ENCODE results near the gene BCAR1.
"Not testable (repeated sequence)": the region's sequence is repeated elsewhere in the genome, so short reads cannot be mapped to it uniquely, and the experiment has no call there.

BCAR1 gene

GRCh38 chr16:75225092-75225491, 26.3 kb downstream of the BCAR1 start:
- DNase-seq (ENCODE audit: low spot score) = no peak

DNA sequence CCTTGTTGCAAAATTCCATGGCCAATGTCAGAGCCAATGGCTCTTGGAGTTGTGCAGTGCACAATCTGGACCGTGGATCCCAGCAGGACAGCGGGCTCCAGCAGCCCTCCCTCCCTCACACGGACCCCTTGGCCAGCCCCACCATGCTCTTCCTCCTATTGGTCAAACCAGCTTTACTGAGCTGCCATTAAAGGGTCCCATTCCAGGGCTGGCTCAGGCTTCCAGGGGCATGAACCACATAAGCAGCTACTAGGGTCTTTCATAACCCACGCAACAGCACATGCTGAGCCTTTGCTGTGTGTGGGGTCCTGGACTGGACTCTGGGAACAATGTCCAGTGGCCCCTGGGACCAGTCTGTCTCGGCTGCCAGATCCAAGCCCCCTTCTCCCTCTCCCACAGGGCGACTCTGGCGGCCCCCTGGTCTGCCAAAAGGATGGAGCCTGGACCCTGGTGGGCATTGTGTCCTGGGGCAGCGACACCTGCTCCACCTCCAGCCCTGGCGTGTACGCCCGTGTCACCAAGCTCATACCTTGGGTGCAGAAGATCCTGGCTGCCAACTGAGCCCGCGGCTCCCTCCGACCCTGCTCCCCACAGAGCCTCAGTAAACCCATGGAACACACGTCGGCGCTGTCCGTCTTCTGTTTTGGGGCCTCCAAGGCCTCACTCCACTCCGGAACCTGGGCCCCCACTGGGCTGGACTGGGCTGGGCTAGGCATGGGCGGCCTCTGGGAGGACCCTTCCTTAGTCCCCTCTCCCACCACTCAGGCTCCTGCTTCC, 26.9 kb downstream of the BCAR1 start:
- no peak for DNase-seq (ENCODE audit: low spot score)

DNA sequence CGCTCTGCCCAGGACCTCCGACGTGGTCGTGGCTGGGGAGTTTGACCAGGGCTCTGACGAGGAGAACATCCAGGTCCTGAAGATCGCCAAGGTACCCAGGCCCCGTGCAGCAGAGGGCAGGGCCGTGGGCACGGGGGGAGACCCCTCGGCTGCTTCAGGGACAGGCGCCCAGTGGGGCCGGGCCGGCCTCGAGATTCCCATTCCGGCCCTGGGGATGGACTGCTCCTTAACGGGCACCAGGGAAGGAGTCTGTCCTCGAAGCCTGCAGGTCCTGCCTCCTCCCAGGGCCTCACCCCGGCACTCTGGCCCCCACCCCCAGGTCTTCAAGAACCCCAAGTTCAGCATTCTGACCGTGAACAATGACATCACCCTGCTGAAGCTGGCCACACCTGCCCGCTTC, 28.3 kb downstream of the BCAR1 start:
- not testable (repeated sequence) for DNase-seq (ENCODE audit: low spot score)

- no peak for DNase-seq (ENCODE audit: low spot score)
These were observed 29.1 kb downstream of the BCAR1 start for GRCh38 chr16:75222271-75222783.

- no peak for DNase-seq (ENCODE audit: low spot score)
These were observed 31.6 kb downstream of the BCAR1 start for GRCh38 chr16:75219838-75220237.

GRCh38 chr16:75219088-75219487, 32.3 kb downstream of the BCAR1 start:
- no peak for DNase-seq (ENCODE audit: low spot score)

- no peak for DNase-seq (ENCODE audit: low spot score)
These were observed 33.0 kb downstream of the BCAR1 start, which contains the start of gene CTRB1 for GRCh38 chr16:75218256-75219076. Gene CTRB1, plus strand, starts transcription at chr16:75218988. Its CDS starts 20 bp downstream, at chr16:75219008.

DNA sequence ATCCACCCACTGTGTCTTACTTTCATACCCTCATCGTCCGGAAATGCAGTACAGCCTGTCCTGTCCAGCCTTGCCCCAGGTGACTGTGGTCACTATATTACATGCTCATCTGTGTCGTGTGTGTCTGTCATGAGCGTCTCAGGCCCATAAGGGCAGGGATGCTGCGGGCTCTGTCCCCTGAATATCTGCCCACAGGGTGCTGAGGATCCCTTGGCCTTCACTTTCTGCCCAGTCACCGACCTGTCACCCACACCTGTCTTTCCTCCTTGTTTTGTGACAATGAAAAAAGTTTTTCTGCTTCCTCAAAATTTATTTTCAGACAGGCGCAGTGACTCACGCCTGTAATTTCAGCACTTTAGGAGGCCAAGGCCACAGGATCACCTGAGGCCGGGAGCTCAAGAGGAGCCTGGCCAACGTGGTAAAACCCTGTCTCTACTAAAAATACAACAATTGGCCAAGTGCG, 34.0 kb downstream of the BCAR1 start:
- DNase-seq (ENCODE audit: low spot score) = no peak

GRCh38 chr16:75216576-75216975, 34.8 kb downstream of the BCAR1 start:
- no peak for DNase-seq (ENCODE audit: low spot score)

DNA sequence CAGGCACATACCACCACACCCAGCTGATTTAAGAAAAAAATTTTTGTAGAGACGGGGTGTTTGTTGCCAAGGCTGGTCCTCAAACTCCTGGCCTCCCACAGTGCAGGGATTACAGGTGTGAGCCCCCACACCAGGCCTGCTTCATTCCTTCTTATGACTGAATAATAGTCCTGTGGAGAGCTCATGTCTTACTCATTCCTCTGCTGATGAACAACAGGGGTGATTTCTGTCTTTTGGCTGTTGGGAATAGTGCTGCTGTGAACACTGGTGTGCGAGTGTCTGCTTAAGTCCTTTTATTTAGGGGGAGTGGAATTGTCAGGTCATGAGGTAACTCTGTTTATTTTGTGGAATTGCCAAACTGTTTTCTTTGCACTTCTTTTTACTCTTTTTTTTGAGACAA, 35.3 kb downstream of the BCAR1 start:
- DNase-seq (ENCODE audit: low spot score) = no peak

DNA sequence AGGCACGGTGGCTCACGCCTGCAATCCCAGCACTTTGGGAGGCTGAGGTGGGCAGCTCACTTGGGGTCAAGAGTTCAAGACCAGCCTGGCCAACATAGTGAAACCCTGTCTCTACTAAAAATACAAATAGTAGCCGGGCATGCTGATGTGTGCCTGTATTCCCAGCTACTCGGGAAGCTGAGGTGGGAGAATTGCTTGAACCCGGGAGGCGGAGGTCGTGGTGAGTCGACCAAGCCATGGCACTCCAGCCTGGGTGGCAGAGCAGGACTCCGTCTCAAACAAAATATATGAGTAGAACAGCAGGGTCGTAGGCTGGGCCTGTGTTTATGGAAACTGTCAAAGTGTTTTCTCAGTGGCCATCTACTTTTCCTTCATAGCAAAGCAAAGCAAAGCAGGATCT, 40.1 kb downstream of the BCAR1 start:
- not testable (repeated sequence) for DNase-seq (ENCODE audit: low spot score)

GRCh38 chr16:75209944-75210343, 41.5 kb downstream of the BCAR1 start:
- DNase-seq (ENCODE audit: low spot score) = no peak

DNA sequence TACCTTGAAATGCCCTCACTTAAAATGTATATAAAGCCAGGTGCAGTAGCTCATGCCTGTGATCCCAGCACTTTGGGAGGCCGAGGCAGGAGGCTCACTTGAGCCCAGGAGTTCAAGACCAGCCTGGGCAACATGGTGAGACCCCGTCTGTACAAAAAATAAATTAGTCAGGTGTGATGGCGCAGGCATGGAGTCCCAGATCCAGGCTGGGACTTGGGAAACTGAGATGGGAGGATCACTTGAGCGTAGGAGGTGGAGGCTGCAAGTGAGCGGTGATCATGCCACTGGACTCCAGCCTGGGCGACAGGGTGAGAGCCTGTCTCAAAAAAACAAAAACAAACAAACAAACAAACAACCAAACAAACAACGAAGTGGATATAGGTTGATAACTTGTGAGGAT, 41.9 kb downstream of the BCAR1 start:
- not testable (repeated sequence) for DNase-seq (ENCODE audit: low spot score)

GRCh38 chr16:75208861-75209505, 42.4 kb downstream of the BCAR1 start:
- no peak for DNase-seq (ENCODE audit: low spot score)

DNA sequence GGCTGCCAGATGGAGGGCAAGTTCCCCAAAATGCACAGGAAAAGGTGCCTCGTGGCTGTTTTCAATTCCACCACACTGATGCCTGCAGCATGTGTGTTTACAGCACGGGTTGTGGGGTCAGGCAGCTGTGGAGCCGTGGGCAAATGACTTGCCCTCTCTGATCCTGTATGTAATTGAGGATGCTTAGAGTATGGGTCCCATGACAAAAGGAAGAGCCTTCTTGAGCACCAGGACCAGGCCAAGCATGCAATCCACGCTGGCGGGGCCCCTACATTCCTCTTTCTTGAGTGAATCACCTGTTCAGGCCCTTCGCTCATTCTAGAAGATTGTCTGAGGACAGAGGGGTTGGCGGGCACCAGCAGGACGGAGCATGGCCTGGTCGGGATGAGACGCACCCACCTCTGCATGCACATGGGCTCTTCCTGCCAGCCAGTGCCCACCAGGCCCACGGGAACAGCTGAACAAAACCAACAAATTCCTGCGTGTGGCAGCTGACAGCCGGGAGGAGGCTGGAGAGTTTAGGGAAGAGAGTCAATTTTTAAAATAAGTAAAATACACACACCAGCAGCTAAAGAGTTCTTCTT, 43.1 kb downstream of the BCAR1 start:
- no peak for DNase-seq (ENCODE audit: low spot score)

GRCh38 chr16:75207831-75208230, 43.6 kb downstream of the BCAR1 start:
- DNase-seq (ENCODE audit: low spot score) = no peak

DNA sequence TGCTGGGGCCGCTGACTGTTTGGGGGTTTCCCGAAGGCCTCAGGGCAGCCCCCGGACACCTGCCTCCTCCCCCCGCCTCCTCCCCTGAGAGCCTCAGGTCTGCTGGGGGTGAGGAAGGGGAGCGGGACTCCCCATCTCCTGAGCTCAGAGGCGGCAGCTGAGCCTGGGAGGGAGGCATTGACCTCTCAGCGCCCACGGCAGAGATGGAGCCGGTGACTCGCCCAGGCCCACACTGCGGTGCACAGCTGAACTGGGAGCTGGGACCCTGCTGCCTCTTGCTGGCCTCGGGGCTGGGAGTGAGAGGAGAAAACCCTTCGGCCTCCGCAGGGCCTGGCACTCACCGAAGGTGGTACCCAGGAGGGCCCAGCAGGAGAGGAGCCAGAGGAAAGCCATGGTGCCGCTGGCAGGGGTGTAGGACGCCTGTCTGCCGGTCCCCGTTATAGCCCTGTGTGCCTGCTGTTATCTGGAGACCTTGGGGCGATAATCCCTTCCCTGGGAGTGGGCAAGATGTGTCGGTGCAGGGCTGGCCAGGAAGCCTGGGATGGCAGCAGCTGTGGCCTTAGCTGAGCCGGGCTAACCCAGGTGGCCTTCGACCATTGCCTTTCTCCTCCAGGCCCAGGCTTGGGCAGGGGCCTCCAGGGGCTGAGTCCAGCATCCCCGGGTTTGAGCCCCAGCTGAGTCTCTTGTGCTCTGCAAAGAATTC, 44.5 kb downstream of the BCAR1 start, which contains the start of gene CTRB2:
TSS of gene CTRB2 (minus strand) at position 413 of the 703 bp plus-strand sequence. CDS start at position 393, 20 bp downstream.
- no peak for DNase-seq (ENCODE audit: low spot score)

DNA sequence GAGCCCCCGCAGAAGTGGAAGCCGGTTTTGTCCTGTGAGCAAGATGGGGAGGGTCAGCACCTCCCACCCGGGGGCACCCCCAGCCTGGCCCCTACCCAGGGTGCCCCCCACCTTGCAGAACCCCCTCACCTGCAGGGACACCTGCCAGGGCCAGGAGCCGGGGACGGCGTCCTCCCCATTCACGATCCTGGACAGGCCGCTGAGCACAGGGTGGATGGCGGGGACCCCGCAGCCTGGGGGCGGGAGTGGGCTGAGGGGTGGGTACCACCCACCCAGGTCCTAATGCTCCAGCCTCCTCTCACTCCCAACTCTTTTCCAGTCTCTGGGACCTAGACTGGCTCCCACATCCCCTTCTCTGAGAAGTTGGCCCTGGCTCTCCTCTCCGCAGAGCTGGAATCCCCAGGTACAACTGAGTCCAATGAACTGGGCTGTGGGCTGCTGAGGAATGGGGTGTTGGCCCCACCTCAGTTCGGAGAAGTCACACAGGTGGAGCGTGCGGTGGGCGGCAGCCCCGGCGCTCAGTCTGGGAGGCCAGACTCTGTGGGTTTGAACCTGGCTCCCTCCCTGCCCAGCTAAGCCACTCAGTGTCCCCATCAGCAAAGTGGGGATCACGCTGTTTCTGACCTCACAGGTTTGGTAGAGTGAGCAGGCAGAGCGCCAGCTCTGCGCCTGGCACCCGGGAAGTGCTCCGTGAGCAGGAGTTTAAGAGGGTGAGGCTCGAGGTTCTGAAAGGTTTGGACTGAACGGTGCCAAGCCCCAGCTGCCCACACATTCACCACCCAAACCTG, 45.3 kb downstream of the BCAR1 start:
- DNase-seq (ENCODE audit: low spot score) = not testable (repeated sequence)

GRCh38 chr16:75205438-75205837, 46.0 kb downstream of the BCAR1 start:
- not testable (repeated sequence) for DNase-seq (ENCODE audit: low spot score)

DNA sequence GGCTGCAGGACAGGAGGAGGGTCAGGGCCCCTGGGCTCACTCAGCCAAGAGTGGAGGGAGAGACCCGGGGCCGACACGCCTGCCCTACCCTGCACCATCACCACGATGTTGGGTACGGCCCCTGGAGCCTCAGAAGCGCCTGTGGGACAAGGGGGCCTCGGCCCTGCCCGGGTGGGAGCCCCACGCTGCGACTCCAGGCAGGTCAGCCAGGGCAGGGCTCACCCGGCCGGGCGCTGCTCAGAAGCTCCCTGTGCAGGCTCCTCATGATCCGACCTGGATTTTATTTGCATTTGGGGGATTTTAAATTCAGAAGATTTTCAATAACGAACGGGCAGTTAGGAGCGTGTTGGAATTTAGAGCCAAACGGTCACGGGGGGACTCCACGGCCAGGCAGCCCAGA, 46.5 kb downstream of the BCAR1 start:
- DNase-seq (ENCODE audit: low spot score) = not testable (repeated sequence)
